Ishikawa (cell line): ENCODE data around the gene TMEM237.

Experiments
- CEBPB ChIP-seq: IDR thresholded peaks from 2 replicates; pipeline ENCODE4 v1.6.1; 2012
- EGR1 ChIP-seq: IDR thresholded peaks from 2 replicates; pipeline ENCODE4 v1.6.1; 2012
- EP300 ChIP-seq: IDR thresholded peaks from 2 replicates; pipeline ENCODE4 v1.6.1; 2012; ENCODE audit warnings: borderline replicate concordance
- FOXM1 ChIP-seq: IDR thresholded peaks from 2 replicates; pipeline ENCODE4 v1.6.1; 2012; ENCODE audit warnings: low read depth, borderline replicate concordance
- RAD21 ChIP-seq: IDR thresholded peaks from 2 replicates; pipeline ENCODE4 v1.6.1; 2012; ENCODE audit warnings: low read depth
- TCF12 ChIP-seq: IDR thresholded peaks from 2 replicates; pipeline ENCODE4 v1.6.1; 2012; ENCODE audit warnings: low read depth
- YY1 ChIP-seq: IDR thresholded peaks from 2 replicates; pipeline ENCODE4 v1.6.1; 2012; ENCODE audit warnings: low read depth
- TF ChIP-seq, protein P1 (sequence below): IDR thresholded peaks from 2 replicates; pipeline ENCODE4 v1.6.1; 2012
- TF ChIP-seq, protein P2 (sequence below): IDR thresholded peaks from 2 replicates; pipeline ENCODE4 v1.6.1; 2012; ENCODE audit warnings: low read depth, mild to moderate bottlenecking

DNA sequence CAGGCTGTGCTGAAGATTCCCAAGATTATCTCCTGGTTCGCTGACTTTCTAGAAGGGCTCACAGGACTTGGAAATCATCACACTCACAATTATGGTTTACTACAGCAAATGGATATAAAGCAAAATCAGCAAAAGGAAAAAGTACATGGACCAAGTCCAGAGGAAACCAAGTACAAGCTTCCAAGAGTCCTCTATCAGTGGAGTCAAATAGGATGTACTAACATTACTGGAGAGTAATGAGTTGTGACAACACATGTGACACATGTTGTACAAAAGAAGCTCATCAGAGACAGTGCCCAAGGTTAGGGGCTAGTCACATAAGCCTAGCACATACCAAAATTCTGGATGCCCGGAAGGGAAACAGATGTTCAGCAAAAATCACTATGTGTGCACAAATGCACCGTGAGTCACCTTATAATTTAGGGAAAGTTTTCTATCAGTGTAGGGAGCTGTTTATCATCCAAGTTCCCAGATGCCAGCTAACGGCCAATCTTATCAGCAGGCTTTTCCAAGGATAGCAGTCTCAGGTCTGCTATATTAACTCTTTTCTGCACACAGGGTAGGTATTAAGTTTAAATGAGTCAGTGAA is 9.5 kb downstream of the TMEM237 start:
- no peak for TF ChIP-seq EP300
- no peak for TF ChIP-seq TCF12
- TF ChIP-seq YY1: no peak
- TF ChIP-seq, protein P1, sequence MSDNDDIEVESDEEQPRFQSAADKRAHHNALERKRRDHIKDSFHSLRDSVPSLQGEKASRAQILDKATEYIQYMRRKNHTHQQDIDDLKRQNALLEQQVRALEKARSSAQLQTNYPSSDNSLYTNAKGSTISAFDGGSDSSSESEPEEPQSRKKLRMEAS: no peak
- TF ChIP-seq, protein P2, sequence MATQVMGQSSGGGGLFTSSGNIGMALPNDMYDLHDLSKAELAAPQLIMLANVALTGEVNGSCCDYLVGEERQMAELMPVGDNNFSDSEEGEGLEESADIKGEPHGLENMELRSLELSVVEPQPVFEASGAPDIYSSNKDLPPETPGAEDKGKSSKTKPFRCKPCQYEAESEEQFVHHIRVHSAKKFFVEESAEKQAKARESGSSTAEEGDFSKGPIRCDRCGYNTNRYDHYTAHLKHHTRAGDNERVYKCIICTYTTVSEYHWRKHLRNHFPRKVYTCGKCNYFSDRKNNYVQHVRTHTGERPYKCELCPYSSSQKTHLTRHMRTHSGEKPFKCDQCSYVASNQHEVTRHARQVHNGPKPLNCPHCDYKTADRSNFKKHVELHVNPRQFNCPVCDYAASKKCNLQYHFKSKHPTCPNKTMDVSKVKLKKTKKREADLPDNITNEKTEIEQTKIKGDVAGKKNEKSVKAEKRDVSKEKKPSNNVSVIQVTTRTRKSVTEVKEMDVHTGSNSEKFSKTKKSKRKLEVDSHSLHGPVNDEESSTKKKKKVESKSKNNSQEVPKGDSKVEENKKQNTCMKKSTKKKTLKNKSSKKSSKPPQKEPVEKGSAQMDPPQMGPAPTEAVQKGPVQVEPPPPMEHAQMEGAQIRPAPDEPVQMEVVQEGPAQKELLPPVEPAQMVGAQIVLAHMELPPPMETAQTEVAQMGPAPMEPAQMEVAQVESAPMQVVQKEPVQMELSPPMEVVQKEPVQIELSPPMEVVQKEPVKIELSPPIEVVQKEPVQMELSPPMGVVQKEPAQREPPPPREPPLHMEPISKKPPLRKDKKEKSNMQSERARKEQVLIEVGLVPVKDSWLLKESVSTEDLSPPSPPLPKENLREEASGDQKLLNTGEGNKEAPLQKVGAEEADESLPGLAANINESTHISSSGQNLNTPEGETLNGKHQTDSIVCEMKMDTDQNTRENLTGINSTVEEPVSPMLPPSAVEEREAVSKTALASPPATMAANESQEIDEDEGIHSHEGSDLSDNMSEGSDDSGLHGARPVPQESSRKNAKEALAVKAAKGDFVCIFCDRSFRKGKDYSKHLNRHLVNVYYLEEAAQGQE: no peak
- no peak for TF ChIP-seq EGR1
- TF ChIP-seq CEBPB: no peak
- TF ChIP-seq RAD21: no peak
- TF ChIP-seq FOXM1: no peak
